Erythroblast (primary cell): ENCODE measurements around the gene THOC6.

Experiments used
- GATA1 ChIP-seq: IDR thresholded peaks from 2 replicates; pipeline ENCODE4 v1.6.1; 2011; ENCODE audit warnings: low read depth, mild to moderate bottlenecking, control low read depth, low read length, moderate library complexity
- POLR2A ChIP-seq: IDR thresholded peaks from 2 replicates; pipeline ENCODE4 v1.6.1; 2011; ENCODE audit warnings: mild to moderate bottlenecking, low read length

DNA sequence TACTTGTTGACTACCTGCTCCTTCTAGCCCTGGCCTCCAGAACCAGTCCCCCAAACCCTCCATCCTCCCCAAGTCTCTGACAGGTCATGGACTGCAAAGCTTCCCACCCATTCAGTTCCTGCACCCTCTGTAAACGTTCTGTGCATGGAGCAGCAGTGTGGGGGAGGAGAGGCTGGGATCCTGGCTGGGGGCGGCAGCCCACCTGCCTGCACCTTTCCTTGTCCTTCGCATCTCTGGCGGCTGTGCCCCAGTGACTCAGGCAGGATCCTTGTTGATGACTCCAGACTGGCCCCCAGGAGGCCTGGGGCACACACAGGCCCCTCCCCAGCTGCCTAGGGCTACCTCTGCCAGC, 42.0 kb upstream of the THOC6 start:
- TF ChIP-seq POLR2A (no peak), GATA1 (no peak)
